HEK293 (cell line): Measurements from ENCODE around the gene ZNF841.

ENCODE experiments used
- CTCF ChIP-seq: fragments of 450-650 bp; formaldehyde crosslinking; IDR thresholded peaks from 2 replicates; pipeline ENCODE4 v1.5.1; 2016; ENCODE audit warnings: missing biosample characterization, missing genetic modification characterization
- ZNF23 ChIP-seq: fragments of 450-650 bp; formaldehyde crosslinking; IDR thresholded peaks from 2 replicates; pipeline ENCODE4 v1.5.1; 2016; ENCODE audit warnings: missing biosample characterization, missing genetic modification characterization, borderline replicate concordance
- ZNF404 ChIP-seq: fragments of 450-650 bp; formaldehyde crosslinking; IDR thresholded peaks from 2 replicates; pipeline ENCODE4 v1.5.1; 2017; ENCODE audit warnings: missing biosample characterization, missing genetic modification characterization
- ZNF423 ChIP-seq: fragments of 450-650 bp; formaldehyde crosslinking; IDR thresholded peaks from 2 replicates; pipeline ENCODE4 v1.5.1; 2016; ENCODE audit warnings: missing biosample characterization, missing genetic modification characterization

- no peak for TF ChIP-seq ZNF23 (tag by site-specific recombination)
- TF ChIP-seq ZNF423 = no peak
- no peak; the same call in 1 of the 2 replicates for TF ChIP-seq ZNF404 (tag by site-specific recombination)
- TF ChIP-seq CTCF (tag by site-specific recombination) = no peak
Observed at GRCh38 chr19:52138278-52138982, 42.9 kb upstream of the ZNF841 start.
